Motor neuron (in vitro differentiated cells): Measurements from ENCODE around the gene GPR78. TPM values are rescaled to one million over a fixed set of nuclear protein-coding genes. Genes with fewer than 3 reads are reported as not detected.
A peak's percentile ranks its signal among the peaks of the same experiment; 100 is the strongest.

ENCODE experiments used
- ATAC-seq, 8 experiments: fragments of 200-7000 bp; cut with Tn5 transposase; replicated peaks in 6 of 8; 2 replicates each; pipeline ENCODE4 v1.8.0; 2021; ENCODE audit warnings: mild to moderate bottlenecking in 8 of 8, moderate library complexity in 8 of 8
- H3K27ac ChIP-seq, 2 donors: fragments of 250-450 bp; sonication (Bioruptor Pico); 2 replicates each; pipeline ENCODE4 v1.9.0; 2021; ENCODE audit warnings: antibody characterized with exemption in 2 of 2, mild to moderate bottlenecking in 2 of 2, moderate library complexity in 1 of 2
- H3K4me1 ChIP-seq, 2 donors: fragments of 250-450 bp; sonication (Bioruptor Pico); replicated peaks in 1 of 2; 2 replicates each; pipeline ENCODE4 v1.6.1; 2021; ENCODE audit warnings: antibody characterized with exemption in 2 of 2, mild to moderate bottlenecking in 2 of 2, moderate library complexity in 1 of 2
- H3K4me3 ChIP-seq, 5 donors: fragments of 250-450 bp; sonication (Bioruptor Pico); 2 replicates each; pipeline ENCODE4 v1.9.0; 2021; ENCODE audit warnings: antibody characterized with exemption in 5 of 5, mild to moderate bottlenecking in 5 of 5, moderate library complexity in 4 of 5
- WGBS, 10 experiments: fragments of 450-650 bp; shearing (Covaris generic); methylation state at CpG; one replicate each; pipeline ENCODE4 v1.0.0; 2022; 5-methylcytosine and 5-hydroxymethylcytosine counted together
- in situ Hi-C, 9 experiments: fragments of 400-800 bp; cut with MboI; loops; one replicate each; pipeline ENCODE4 v1.15.0; 2021; ENCODE audit warnings: low sequenced_read_pairs in 9 of 9, low pct_unique_long_range_greater_than_20kb in 2 of 9; ENCODE audit not compliant: unreplicated experiment in 9 of 9
- total RNA-seq, 8 experiments: library from RNA; unstranded; fragments of 300-600 nt; gene quantifications; 2 replicates each; pipeline versions ENCODE4 v1.2.3 to v1.2.4, GENCODE V29; 2022

Gene GPR78
- total RNA-seq, 8 experiments from 2014 or later = 0.05 to 1.9 (median 0.59) TPM

DNA sequence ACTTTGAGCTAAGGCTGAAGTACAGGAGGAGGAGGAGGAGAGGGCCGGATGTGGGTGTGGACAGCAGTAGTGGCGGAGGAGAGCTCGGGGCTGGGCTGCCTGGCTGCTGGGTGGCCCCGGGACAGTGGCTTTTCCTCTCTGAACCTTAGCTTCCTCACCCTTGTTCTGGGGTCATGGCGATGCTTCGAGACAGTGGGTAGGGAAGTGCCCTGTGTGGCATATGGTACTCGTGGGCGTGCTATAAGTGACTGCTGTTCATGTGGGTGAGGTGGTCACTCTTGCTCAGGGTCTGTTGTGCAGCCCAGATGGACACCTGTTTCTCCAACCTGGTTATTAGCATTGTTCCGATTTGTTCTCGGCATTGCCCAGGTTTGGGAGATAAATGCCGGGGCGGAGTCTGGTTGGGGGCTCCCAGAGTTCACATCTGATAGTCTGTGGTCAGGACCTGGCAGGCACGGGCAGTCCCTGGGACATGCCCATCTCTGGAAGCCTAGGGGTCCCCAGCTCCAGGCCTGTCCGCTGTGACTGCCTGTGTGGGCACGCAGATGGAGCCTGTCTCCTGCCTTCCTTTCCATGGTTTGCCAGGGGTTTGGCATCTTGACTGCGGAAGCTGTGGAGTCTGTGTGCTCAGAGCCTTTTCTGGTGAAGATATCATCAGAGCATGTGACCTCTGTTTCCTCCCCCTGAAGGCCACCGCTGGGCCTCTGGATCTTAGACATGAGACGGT, 7.4 kb downstream of the GPR78 start:
- no peak for ATAC-seq
- in situ Hi-C loops = no loop called here
- H3K4me1 ChIP-seq = no peaks in the 10 kb centered on the region
- no peak overlapping the region for H3K27ac ChIP-seq
- no peak overlapping the region for H3K4me3 ChIP-seq
- 0 to 100% (median 66%) methylated on average over 1 to 9 of the region's 18 CpGs; no CpG with 5 or more reads in 3 of the 10 experiments for WGBS, 10 experiments

DNA sequence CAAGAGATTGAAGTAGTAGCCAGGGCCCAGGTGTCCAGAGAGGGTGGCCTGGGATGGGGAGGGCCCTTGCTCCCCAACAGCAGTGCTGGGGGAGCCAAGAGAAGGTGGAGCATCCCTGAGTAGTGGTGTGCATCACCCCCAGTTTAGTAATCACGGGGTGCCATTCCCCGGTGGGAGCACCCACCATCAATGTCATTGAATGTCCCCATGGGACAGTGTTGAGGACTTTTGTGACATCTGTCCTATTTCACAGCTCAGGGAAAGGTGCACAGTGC, 7.9 kb downstream of the GPR78 start:
- 40% methylated on average over 1 of the region's 2 CpGs; no CpG with 5 or more reads in 9 of the 10 experiments for WGBS, 10 experiments
- no peak overlapping the region for H3K27ac ChIP-seq
- H3K4me1 ChIP-seq = no peaks in the 10 kb centered on the region
- in situ Hi-C loops = no loop called here
- H3K4me3 ChIP-seq = no peak overlapping the region
- ATAC-seq = no peak

- Histone ChIP-seq H3K4me3 (no peak overlapping the region), H3K27ac (no peak overlapping the region), H3K4me1 (no peaks in the 10 kb centered on the region)
- ATAC-seq = no peak
- in situ Hi-C loops = no loop called here
- 38 to 75% (median 72%) methylated on average over 1 to 5 of the region's 10 CpGs; no CpG with 5 or more reads in 5 of the 10 experiments for WGBS, 10 experiments
Observed at GRCh38 chr4:8589336-8589735, 9.1 kb downstream of the GPR78 start.

GRCh38 chr4:8589823-8590545, 9.8 kb downstream of the GPR78 start:
- H3K4me3 ChIP-seq = no peak overlapping the region
- 0 to 61% (median 10%) methylated on average over 1 to 6 of the region's 11 CpGs; no CpG with 5 or more reads in 5 of the 10 experiments for WGBS, 10 experiments
- peak in 1 of 8 experiments; percentile 7 for ATAC-seq
- no peaks in the 10 kb centered on the region for H3K4me1 ChIP-seq
- no peak overlapping the region for H3K27ac ChIP-seq
- in situ Hi-C loops = loop anchor here in 1 of 9 experiments (10.0 kb wide), 1 partner anchor 115 kb away; no protein-coding TSS in a partner anchor

DNA sequence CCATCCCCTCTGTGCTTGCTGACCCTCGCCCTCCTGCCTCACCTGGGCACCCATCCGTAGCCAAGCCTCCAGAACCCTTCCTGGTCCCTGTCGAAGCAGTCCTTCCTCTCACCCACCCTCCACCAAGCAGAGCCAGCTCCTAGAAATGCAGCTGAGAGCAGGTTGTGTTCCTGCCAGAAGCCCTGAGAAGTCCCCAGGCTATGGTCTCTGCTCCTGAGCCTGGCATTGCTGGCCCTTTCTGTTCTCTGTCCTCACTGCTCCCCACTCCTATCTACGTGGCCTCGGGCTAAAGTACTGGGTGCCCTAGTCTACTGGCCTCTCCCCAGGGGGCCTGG, 10.3 kb downstream of the GPR78 start:
- in situ Hi-C loops = loop anchor here in 1 of 9 experiments (10.0 kb wide), 1 partner anchor 116 kb away; no protein-coding TSS in a partner anchor
- Histone ChIP-seq H3K4me3 (no peak overlapping the region), H3K27ac (no peak overlapping the region), H3K4me1 (no peaks in the 10 kb centered on the region)
- WGBS, 10 experiments = 20 to 80% (median 55%) methylated on average over 1 to 5 of the region's 5 CpGs; no CpG with 5 or more reads in 5 of the 10 experiments
- ATAC-seq = no peak

DNA sequence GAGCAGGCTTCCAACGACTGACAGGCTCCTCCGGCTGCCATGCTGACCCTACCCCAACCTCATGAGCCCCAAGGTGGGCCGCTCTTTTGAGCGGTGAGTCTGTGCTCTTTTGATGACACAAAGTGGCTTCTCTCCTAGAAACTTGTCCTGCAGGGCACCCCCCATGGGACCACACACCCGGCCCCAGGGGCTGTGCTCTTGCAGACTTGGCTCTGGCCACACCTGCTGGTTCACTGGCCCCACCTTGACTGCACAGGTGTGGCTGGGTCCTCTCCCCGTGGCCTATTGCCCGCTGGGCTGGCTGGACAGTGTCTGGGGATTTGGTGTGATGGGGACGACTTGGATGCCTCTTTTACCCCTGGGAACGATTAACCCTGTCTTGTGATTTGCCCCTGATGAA, 10.9 kb downstream of the GPR78 start:
- Histone ChIP-seq H3K4me1 (no peaks in the 10 kb centered on the region), H3K4me3 (no peak overlapping the region), H3K27ac (no peak overlapping the region)
- in situ Hi-C loops = loop anchor here in 1 of 9 experiments (10.0 kb wide), 1 partner anchor 116 kb away; no protein-coding TSS in a partner anchor
- ATAC-seq = no peak
- 27 to 83% (median 40%) methylated on average over 1 to 4 of the region's 9 CpGs; no CpG with 5 or more reads in 5 of the 10 experiments for WGBS, 10 experiments

- in situ Hi-C loops = loop anchor here in 1 of 9 experiments (10.0 kb wide), 1 partner anchor 117 kb away; no protein-coding TSS in a partner anchor
- 30 to 80% (median 49%) methylated on average over 1 to 6 of the region's 15 CpGs; no CpG with 5 or more reads in 1 of the 10 experiments for WGBS, 10 experiments
- Histone ChIP-seq H3K4me1 (no peaks in the 10 kb centered on the region), H3K27ac (no peak overlapping the region), H3K4me3 (no peak overlapping the region)
- peak in 3 of 8 experiments; percentile 5 to 10 (median 7) for ATAC-seq
Observed at GRCh38 chr4:8591626-8592365, 11.6 kb downstream of the GPR78 start.

DNA sequence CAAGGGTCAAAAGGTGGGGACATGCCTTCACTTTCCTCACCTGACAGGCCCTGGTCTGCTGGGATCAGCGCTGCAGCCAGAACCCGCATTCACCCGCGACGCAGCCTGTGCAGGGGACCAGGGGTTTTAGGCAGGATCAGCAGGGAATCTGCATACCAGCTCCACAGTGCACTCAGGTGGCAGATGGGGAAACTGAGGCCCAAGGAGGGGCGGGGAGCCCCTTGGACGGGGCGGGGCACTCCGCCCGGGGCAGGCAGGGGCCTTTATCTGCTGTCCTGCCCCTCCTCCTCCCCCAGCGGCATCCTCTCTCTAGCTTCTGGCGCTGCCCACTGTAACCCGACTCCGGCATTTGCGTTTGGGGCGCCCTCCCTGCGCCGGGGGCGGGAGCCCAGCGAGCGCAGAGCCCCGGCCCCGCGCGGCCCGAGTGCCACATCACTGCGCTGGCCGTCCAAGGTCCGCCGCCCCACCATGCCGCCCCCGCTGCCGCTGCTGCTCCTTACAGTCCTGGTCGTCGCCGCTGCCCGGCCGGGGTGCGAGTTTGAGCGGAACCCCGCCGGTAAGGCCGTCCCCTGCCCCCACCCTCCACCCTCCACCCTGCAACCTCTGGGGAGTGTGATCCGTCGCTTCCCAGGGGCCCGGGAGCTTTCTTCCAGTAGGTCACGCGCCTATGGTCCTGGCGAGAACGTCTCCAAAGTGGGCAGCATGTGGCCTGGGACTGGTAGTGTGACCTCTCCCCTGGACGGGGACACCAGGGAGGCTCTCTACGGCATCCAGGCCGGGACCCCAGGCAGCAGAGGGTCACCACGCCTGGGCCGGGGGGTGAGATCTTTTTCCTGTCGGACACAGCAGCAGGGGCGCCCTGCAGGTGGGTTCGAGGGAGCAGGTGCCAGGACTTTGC, 12.4 kb downstream of the GPR78 start, which contains the start of gene CPZ:
Gene CPZ, plus strand, starts transcription at position 400 of the 898 bp plus-strand sequence. Its CDS starts 69 bp downstream, at position 469.
- no peaks in the 10 kb centered on the region for H3K4me1 ChIP-seq
- H3K27ac ChIP-seq = no peak within 1 kb of the TSS
- 7 to 100% (median 7%) methylated on average over 1 to 3 of the region's 58 CpGs; no CpG with 5 or more reads in 7 of the 10 experiments for WGBS, 10 experiments
- in situ Hi-C loops = loop anchor here in 1 of 9 experiments (10.0 kb wide), 1 partner anchor 118 kb away; no protein-coding TSS in a partner anchor
- ATAC-seq = peak; percentile 70 to 75 (median 73)
- H3K4me3 ChIP-seq = peak within 1 kb of the TSS in 2 of 5 donors; percentile 4 to 23

GRCh38 chr4:8593264-8594096, 13.3 kb downstream of the GPR78 start:
- in situ Hi-C loops = loop anchor here in 1 of 9 experiments (10.0 kb wide), 1 partner anchor 119 kb away; no protein-coding TSS in a partner anchor
- no peak overlapping the region for H3K27ac ChIP-seq
- no peak overlapping the region for H3K4me3 ChIP-seq
- no peaks in the 10 kb centered on the region for H3K4me1 ChIP-seq
- ATAC-seq = peak in 6 of 8 experiments; percentile 18 to 33 (median 26)
- 0 to 81% (median 40%) methylated on average over 1 to 5 of the region's 24 CpGs; no CpG with 5 or more reads in 5 of the 10 experiments for WGBS, 10 experiments

GRCh38 chr4:8594097-8595038, 14.2 kb downstream of the GPR78 start:
- Histone ChIP-seq H3K4me1 (no peaks in the 10 kb centered on the region), H3K4me3 (no peak overlapping the region), H3K27ac (no peak overlapping the region)
- ATAC-seq = peak in 7 of 8 experiments; percentile 31 to 79 (median 53)
- 0 to 60% (median 26%) methylated on average over 1 to 11 of the region's 24 CpGs; no CpG with 5 or more reads in 1 of the 10 experiments for WGBS, 10 experiments
- in situ Hi-C loops = loop anchor here in 1 of 9 experiments (10.0 kb wide), 1 partner anchor 120 kb away; no protein-coding TSS in a partner anchor
